ENCODE measurements around the gene GSS.

GRCh38 chr20:34974246-34974645 is 18.6 kb upstream of the GSS start:
- TF ChIP-seq POLR2AphosphoS5 (IDR thresholded peaks at IDR 0.05) = no peak
- TF ChIP-seq, protein P1, sequence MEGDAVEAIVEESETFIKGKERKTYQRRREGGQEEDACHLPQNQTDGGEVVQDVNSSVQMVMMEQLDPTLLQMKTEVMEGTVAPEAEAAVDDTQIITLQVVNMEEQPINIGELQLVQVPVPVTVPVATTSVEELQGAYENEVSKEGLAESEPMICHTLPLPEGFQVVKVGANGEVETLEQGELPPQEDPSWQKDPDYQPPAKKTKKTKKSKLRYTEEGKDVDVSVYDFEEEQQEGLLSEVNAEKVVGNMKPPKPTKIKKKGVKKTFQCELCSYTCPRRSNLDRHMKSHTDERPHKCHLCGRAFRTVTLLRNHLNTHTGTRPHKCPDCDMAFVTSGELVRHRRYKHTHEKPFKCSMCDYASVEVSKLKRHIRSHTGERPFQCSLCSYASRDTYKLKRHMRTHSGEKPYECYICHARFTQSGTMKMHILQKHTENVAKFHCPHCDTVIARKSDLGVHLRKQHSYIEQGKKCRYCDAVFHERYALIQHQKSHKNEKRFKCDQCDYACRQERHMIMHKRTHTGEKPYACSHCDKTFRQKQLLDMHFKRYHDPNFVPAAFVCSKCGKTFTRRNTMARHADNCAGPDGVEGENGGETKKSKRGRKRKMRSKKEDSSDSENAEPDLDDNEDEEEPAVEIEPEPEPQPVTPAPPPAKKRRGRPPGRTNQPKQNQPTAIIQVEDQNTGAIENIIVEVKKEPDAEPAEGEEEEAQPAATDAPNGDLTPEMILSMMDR (IDR thresholded peaks at IDR 0.05) = no peak
- no peak for TF ChIP-seq POLR2A (IDR thresholded peaks at IDR 0.05)
- no peak for TF ChIP-seq EP300 (IDR thresholded peaks at IDR 0.05)

Data from stomach (tissue), 4 donors.